HCT116 (cell line): Measurements from ENCODE around the gene SHROOM3.
A peak's percentile ranks its signal among the peaks of the same experiment; 100 is the strongest.

Experiments used
- EZH2phosphoT487 ChIP-seq: fragments of 200-600 bp; IDR thresholded peaks from 2 replicates; pipeline ENCODE4 v1.6.1; 2018; ENCODE audit warnings: antibody characterized with exemption, borderline replicate concordance
- POLR2A ChIP-seq: IDR thresholded peaks from 2 replicates; pipeline ENCODE4 v1.7.0; 2011; ENCODE audit warnings: borderline replicate concordance; ENCODE audit not compliant: insufficient read depth, insufficient read length; ENCODE audit errors: extremely low read depth
- POLR2AphosphoS5 ChIP-seq: IDR thresholded peaks from 2 replicates; pipeline ENCODE4 v1.6.1; 2011; ENCODE audit warnings: mild to moderate bottlenecking, low read depth, low read length, moderate library complexity
- RAD21 ChIP-seq: IDR thresholded peaks from 2 replicates; pipeline ENCODE4 v1.6.1; 2012; ENCODE audit warnings: low read depth, mild to moderate bottlenecking
- ZFX ChIP-seq: fragments of 450-650 bp; IDR thresholded peaks from 2 replicates; pipeline ENCODE4 v1.6.1; 2017
- TF ChIP-seq, protein P1 (sequence below): IDR thresholded peaks from 2 replicates; pipeline ENCODE4 v1.6.1; 2012; ENCODE audit warnings: low read depth
- TF ChIP-seq, protein P2 (sequence below), 3 experiments: fragments of 200-600 bp in 1 of 3; sonication (generic) in 1 of 3; IDR thresholded peaks in 2 of 3; conservative IDR thresholded peaks in 1 of 3; 2 replicates each; pipeline ENCODE4 v1.5.1; 2012 to 2017; ENCODE audit warnings: low read depth in 2 of 3, low read length in 2 of 3, antibody characterized with exemption in 1 of 3, borderline replicate concordance in 1 of 3, control low read depth in 1 of 3, mild to moderate bottlenecking in 1 of 3, mixed read lengths in 1 of 3, mixed run types in 1 of 3, moderate library complexity in 1 of 3; ENCODE audit not compliant: insufficient read depth in 1 of 3

DNA sequence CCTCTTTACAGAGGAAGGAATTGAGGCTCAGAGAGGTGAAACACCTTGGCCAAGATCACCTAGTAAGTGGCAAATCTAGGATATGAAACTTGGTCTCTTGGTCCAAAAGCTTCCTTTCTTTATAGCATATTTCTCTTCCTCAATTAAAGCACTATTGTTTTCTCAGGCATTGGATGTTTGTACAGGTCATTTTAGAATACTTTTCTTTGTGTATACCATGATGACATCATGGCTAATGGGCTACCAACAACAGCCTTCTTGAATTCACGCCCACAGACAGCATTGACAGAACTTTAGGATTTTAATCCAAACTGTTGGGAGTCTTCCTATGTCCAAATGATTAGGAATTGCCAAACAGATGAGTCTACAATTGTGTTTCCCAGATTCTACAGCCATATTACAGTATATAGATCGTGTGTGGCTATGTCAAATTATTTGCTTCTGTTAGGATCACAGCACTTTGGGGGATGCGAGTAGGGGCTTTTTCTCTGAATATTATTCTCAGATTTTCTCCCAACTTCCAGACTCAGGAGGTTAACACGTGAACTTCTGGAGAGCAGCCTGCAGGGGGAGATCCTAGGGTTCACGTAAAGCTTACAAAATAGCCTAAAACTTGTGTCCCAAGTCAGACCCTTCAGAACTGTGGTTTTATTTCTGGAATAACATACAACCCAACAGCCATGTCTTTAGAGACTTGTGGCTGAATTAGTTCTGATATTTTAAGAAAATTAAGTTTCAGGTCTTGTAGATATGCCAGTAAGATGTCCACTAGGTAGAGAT lies 191.8 kb downstream of the SHROOM3 start:
- TF ChIP-seq, protein P1, sequence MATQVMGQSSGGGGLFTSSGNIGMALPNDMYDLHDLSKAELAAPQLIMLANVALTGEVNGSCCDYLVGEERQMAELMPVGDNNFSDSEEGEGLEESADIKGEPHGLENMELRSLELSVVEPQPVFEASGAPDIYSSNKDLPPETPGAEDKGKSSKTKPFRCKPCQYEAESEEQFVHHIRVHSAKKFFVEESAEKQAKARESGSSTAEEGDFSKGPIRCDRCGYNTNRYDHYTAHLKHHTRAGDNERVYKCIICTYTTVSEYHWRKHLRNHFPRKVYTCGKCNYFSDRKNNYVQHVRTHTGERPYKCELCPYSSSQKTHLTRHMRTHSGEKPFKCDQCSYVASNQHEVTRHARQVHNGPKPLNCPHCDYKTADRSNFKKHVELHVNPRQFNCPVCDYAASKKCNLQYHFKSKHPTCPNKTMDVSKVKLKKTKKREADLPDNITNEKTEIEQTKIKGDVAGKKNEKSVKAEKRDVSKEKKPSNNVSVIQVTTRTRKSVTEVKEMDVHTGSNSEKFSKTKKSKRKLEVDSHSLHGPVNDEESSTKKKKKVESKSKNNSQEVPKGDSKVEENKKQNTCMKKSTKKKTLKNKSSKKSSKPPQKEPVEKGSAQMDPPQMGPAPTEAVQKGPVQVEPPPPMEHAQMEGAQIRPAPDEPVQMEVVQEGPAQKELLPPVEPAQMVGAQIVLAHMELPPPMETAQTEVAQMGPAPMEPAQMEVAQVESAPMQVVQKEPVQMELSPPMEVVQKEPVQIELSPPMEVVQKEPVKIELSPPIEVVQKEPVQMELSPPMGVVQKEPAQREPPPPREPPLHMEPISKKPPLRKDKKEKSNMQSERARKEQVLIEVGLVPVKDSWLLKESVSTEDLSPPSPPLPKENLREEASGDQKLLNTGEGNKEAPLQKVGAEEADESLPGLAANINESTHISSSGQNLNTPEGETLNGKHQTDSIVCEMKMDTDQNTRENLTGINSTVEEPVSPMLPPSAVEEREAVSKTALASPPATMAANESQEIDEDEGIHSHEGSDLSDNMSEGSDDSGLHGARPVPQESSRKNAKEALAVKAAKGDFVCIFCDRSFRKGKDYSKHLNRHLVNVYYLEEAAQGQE, result no peak
- TF ChIP-seq, protein P2, sequence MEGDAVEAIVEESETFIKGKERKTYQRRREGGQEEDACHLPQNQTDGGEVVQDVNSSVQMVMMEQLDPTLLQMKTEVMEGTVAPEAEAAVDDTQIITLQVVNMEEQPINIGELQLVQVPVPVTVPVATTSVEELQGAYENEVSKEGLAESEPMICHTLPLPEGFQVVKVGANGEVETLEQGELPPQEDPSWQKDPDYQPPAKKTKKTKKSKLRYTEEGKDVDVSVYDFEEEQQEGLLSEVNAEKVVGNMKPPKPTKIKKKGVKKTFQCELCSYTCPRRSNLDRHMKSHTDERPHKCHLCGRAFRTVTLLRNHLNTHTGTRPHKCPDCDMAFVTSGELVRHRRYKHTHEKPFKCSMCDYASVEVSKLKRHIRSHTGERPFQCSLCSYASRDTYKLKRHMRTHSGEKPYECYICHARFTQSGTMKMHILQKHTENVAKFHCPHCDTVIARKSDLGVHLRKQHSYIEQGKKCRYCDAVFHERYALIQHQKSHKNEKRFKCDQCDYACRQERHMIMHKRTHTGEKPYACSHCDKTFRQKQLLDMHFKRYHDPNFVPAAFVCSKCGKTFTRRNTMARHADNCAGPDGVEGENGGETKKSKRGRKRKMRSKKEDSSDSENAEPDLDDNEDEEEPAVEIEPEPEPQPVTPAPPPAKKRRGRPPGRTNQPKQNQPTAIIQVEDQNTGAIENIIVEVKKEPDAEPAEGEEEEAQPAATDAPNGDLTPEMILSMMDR (IDR thresholded peaks at IDR 0.05 in 2 of 3, conservative IDR thresholded peaks at IDR 0.05 in 1 of 3; ENCODE audit: borderline replicate concordance in 1 of 3, insufficient read depth in 1 of 3, low read depth in 2 of 3, low read length in 2 of 3), result peak in 2 of 3 experiments; percentile 60 to 68; a peak in 4 of 6 replicates
- TF ChIP-seq ZFX, result no peak
- TF ChIP-seq POLR2A, result no peak
- TF ChIP-seq RAD21, result peak; percentile 50
- TF ChIP-seq POLR2AphosphoS5, result no peak
- no peak for TF ChIP-seq EZH2phosphoT487
